SK-N-SH (cell line): Measurements from ENCODE around the gene FBN2. TPM values are rescaled to one million over a fixed set of nuclear protein-coding genes. Genes with fewer than 3 reads are reported as not detected.

Experiments used
- CTCF ChIA-PET: fragments of 300-600, 350-600 bp; formaldehyde crosslinking; extraction: SDS; loops from one replicate; lab custom pipeline; 2021; lab: Yijun Ruan, JAX
- POLR2A ChIA-PET: fragments of 350-600 bp; sonication (Branson Sonifier 250); formaldehyde crosslinking; extraction: SDS; loops from one replicate; lab custom pipeline; 2020; ENCODE audit warnings: antibody characterized with exemption, inconsistent platforms; lab: Yijun Ruan, JAX
- DNase-seq: peaks from one replicate; pipeline ENCODE4 v3.0.0; 2012
- H2AFZ ChIP-seq: fragments of 200-600 bp; sonication (generic); 2 replicates; pipeline ENCODE4 v1.8.1; 2016; ENCODE audit warnings: antibody characterized with exemption, mild to moderate bottlenecking, low read depth
- H3F3A ChIP-seq: fragments of 200-600 bp; sonication (generic); replicated peaks from 2 replicates; pipeline ENCODE3; 2016; ENCODE audit warnings: antibody characterized with exemption, mild to moderate bottlenecking; ENCODE audit not compliant: insufficient read depth
- H3K27ac ChIP-seq, 2 experiments: fragments of 200-500 bp in 1 of 2; fragments of 200-600 bp in 1 of 2; sonication (Bioruptor generic) in 1 of 2; sonication (generic), shearing (Covaris generic) in 1 of 2; 2 replicates each; pipeline versions ENCODE4 v1.5.1 to v1.6.1; 2014 to 2016; ENCODE audit warnings: low read depth in 2 of 2, inconsistent platforms in 1 of 2, low read length in 1 of 2, mild to moderate bottlenecking in 1 of 2, mixed read lengths in 1 of 2
- H3K27me3 ChIP-seq: fragments of 200-600 bp; sonication (generic), shearing (Covaris generic); 2 replicates; pipeline ENCODE4 v1.6.1; 2016; ENCODE audit warnings: mixed run types; ENCODE audit not compliant: insufficient read depth
- H3K36me3 ChIP-seq, 2 experiments: fragments of 200-500 bp in 1 of 2; fragments of 200-600 bp in 1 of 2; sonication (Bioruptor generic) in 1 of 2; sonication (generic) in 1 of 2; replicated peaks in 1 of 2; 2 replicates each; pipeline versions ENCODE3 to v1.5.1; 2014 to 2016; ENCODE audit warnings: low read length in 1 of 2, mild to moderate bottlenecking in 1 of 2; ENCODE audit not compliant: insufficient read depth in 2 of 2, control insufficient read depth in 1 of 2
- H3K4me1 ChIP-seq, 2 experiments: fragments of 200-500 bp in 1 of 2; fragments of 200-600 bp in 1 of 2; sonication (Bioruptor generic) in 1 of 2; sonication (generic), shearing (Covaris generic) in 1 of 2; 2 replicates each; pipeline versions ENCODE4 v1.5.1 to v1.6.1; 2014 to 2016; ENCODE audit warnings: low read depth in 1 of 2, low read length in 1 of 2, mixed run types in 1 of 2; ENCODE audit not compliant: insufficient read depth in 2 of 2, control insufficient read depth in 1 of 2
- H3K4me2 ChIP-seq: fragments of 200-600 bp; sonication (generic), shearing (Covaris generic); 2 replicates; pipeline ENCODE4 v1.6.1; 2017; ENCODE audit warnings: mixed run types
- H3K4me3 ChIP-seq, 2 experiments: fragments of 200-500 bp in 1 of 2; fragments of 200-600 bp in 1 of 2; sonication (Bioruptor generic) in 1 of 2; sonication (generic), shearing (Covaris generic) in 1 of 2; 2 replicates each; pipeline versions ENCODE4 v1.5.1 to v1.8.1; 2014 to 2016; ENCODE audit warnings: low read depth in 2 of 2, inconsistent platforms in 1 of 2, low read length in 1 of 2, mild to moderate bottlenecking in 1 of 2, mixed read lengths in 1 of 2, moderate library complexity in 1 of 2
- H3K79me2 ChIP-seq: fragments of 200-600 bp; sonication (generic); 2 replicates; pipeline ENCODE4 v1.8.1; 2017; ENCODE audit warnings: mild to moderate bottlenecking; ENCODE audit not compliant: insufficient read depth
- H3K9ac ChIP-seq: fragments of 200-600 bp; sonication (generic); 2 replicates; pipeline ENCODE4 v1.6.1; 2017; ENCODE audit warnings: mixed run types
- H3K9me2 ChIP-seq: fragments of 200-600 bp; sonication (generic); 2 replicates; pipeline ENCODE4 v1.6.1; 2017; ENCODE audit warnings: mixed run types
- H3K9me3 ChIP-seq: fragments of 200-600 bp; sonication (generic); 2 replicates; pipeline ENCODE4 v1.6.1; 2017; ENCODE audit warnings: mixed run types, mild to moderate bottlenecking, moderate library complexity
- H4K20me1 ChIP-seq: fragments of 200-600 bp; sonication (generic); 2 replicates; pipeline ENCODE4 v1.6.1; 2017; ENCODE audit warnings: mild to moderate bottlenecking, mixed run types; ENCODE audit not compliant: insufficient read depth
- ELF1 ChIP-seq: IDR thresholded peaks from 2 replicates; pipeline ENCODE4 v1.4.0; 2012
- EZH2phosphoT487 ChIP-seq: fragments of 200-600 bp; sonication (generic); IDR thresholded peaks from 2 replicates; pipeline ENCODE4 v1.6.1; 2017; ENCODE audit warnings: low read depth, mixed run types, mild to moderate bottlenecking, antibody characterized with exemption, moderate library complexity, borderline replicate concordance
- FOSL2 ChIP-seq: IDR thresholded peaks from 2 replicates; pipeline ENCODE4 v1.4.0; 2012; ENCODE audit warnings: low read depth, mild to moderate bottlenecking, moderate library complexity, borderline replicate concordance
- FOXM1 ChIP-seq: IDR thresholded peaks from 2 replicates; pipeline ENCODE4 v1.4.0; 2012; ENCODE audit warnings: low read depth, mild to moderate bottlenecking
- GABPA ChIP-seq: IDR thresholded peaks from 2 replicates; pipeline ENCODE4 v1.4.0; 2012; ENCODE audit warnings: low read depth, mild to moderate bottlenecking
- GATA2 ChIP-seq: sonication (generic); formaldehyde crosslinking; IDR thresholded peaks from 2 replicates; pipeline ENCODE4 v1.5.0; 2020; ENCODE audit warnings: mild to moderate bottlenecking, missing genetic modification reagents
- IRF3 ChIP-seq: fragments of 150-350 bp; IDR thresholded peaks from 2 replicates; pipeline ENCODE4 v1.6.1; 2016; ENCODE audit warnings: mild to moderate bottlenecking, low read depth, low read length
- JUND ChIP-seq: IDR thresholded peaks from 2 replicates; pipeline ENCODE4 v1.4.0; 2012
- MXI1 ChIP-seq: IDR thresholded peaks from 2 replicates; pipeline ENCODE4 v1.6.1; 2012; ENCODE audit warnings: mild to moderate bottlenecking, low read depth, low read length, improper control_type of control experiment
- RAD21 ChIP-seq: IDR thresholded peaks from 2 replicates; pipeline ENCODE4 v1.6.1; 2012; ENCODE audit warnings: mild to moderate bottlenecking, low read length
- RCOR1 ChIP-seq: fragments of 150-350 bp; IDR thresholded peaks from 2 replicates; pipeline ENCODE4 v1.6.1; 2017; ENCODE audit warnings: antibody characterized with exemption, low read length
- RXRA ChIP-seq: IDR thresholded peaks from 2 replicates; pipeline ENCODE4 v1.4.0; 2012; ENCODE audit warnings: low read depth, mild to moderate bottlenecking, borderline replicate concordance
- SIN3A ChIP-seq: IDR thresholded peaks from 2 replicates; pipeline ENCODE4 v1.6.1; 2012; ENCODE audit warnings: low read depth, mild to moderate bottlenecking, low read length, moderate library complexity, borderline replicate concordance
- TAF1 ChIP-seq: IDR thresholded peaks from 2 replicates; pipeline ENCODE4 v1.6.1; 2012; ENCODE audit warnings: low read depth, mild to moderate bottlenecking, low read length, moderate library complexity, borderline replicate concordance
- TEAD4 ChIP-seq: IDR thresholded peaks from 2 replicates; pipeline ENCODE4 v1.4.0; 2012; ENCODE audit warnings: mild to moderate bottlenecking, borderline replicate concordance; ENCODE audit not compliant: insufficient read depth
- USF2 ChIP-seq: fragments of 150-350 bp; IDR thresholded peaks from 2 replicates; pipeline ENCODE4 v1.6.1; 2017; ENCODE audit warnings: antibody characterized with exemption, low read length, low read depth, borderline replicate concordance
- YY1 ChIP-seq: IDR thresholded peaks from 2 replicates; pipeline ENCODE4 v1.4.0; 2012; ENCODE audit warnings: low read depth, mild to moderate bottlenecking
- ZBTB33 ChIP-seq: IDR thresholded peaks from 2 replicates; pipeline ENCODE4 v1.4.0; 2012; ENCODE audit warnings: low read depth, borderline replicate concordance
- WGBS: methylation state at CpG from one replicate; pipeline ENCODE4 v1.1.6; 2017; ENCODE audit warnings: low lambda C conversion rate; 5-methylcytosine and 5-hydroxymethylcytosine counted together
- polyA plus RNA-seq, 3 experiments: library from polyadenylated mRNA; depleted of rRNA; stranded (reverse); fragments of >200 nt; gene quantifications; 2 replicates each; pipeline ENCODE4 v1.2.3, GENCODE V29; 2012
- TF ChIP-seq, protein P1 (sequence below): IDR thresholded peaks from 2 replicates; pipeline ENCODE4 v1.4.0; 2012; ENCODE audit warnings: low read depth, borderline replicate concordance
- TF ChIP-seq, protein P2 (sequence below): fragments of 200-600 bp; sonication (generic); IDR thresholded peaks from 2 replicates; pipeline ENCODE4 v1.6.1; 2017; ENCODE audit warnings: antibody characterized with exemption, mild to moderate bottlenecking, moderate library complexity

FBN2 gene
- polyA plus RNA-seq, 1 of the 3 experiments (the other 2 are of a cell fraction), result 2.2 TPM

DNA sequence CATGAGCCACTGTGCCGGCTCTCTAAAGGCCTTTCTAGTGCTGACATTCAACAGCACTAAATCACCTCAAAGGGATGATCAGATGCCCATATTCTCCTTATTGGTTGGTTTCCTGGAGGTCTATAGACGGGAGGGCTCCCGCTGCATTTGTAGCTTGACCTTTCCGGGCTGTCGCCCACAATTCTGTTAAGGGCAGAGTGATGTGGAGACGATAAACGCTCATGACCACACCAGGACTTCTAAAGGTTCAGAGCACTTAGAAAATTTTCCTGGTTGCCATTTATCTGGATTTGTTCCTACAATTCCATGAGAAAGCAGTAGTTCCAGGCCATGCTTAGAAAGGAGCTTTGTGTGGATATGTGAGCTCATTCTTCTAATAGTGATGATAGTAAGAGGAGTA, 284.2 kb downstream of the FBN2 start:
- Histone ChIP-seq H3K9me2 (no peaks in the 10 kb centered on the region), H3F3A (no peaks in the 10 kb centered on the region), H3K4me2 (no peak overlapping the region), H3K9ac (no peak overlapping the region), H3K27me3 (no peaks in the 10 kb centered on the region; the same call in 1 of the 2 replicates), H3K4me3 (no peak overlapping the region), H3K79me2 (no peaks in the 10 kb centered on the region), H3K27ac (no peak overlapping the region), H3K36me3 (no peaks in the 10 kb centered on the region), H3K9me3 (no peaks in the 10 kb centered on the region), H3K4me1 (no peaks in the 10 kb centered on the region), H2AFZ (no peak overlapping the region), H4K20me1 (no peaks in the 10 kb centered on the region)
- ChIA-PET POLR2A (no interaction called here), CTCF (no interaction called here)
- WGBS, result 28% methylated on average over 7 of the region's 7 CpGs
- DNase-seq, result no peak
- no peak for TF ChIP-seq IRF3
- no peak for TF ChIP-seq MXI1
- TF ChIP-seq USF2, result no peak
- TF ChIP-seq YY1, result no peak
- TF ChIP-seq TAF1, result no peak
- no peak for TF ChIP-seq ZBTB33
- TF ChIP-seq RXRA, result no peak
- no peak for TF ChIP-seq GATA2 (CRISPR knock-in tag)
- no peak for TF ChIP-seq RAD21
- TF ChIP-seq, protein P1, sequence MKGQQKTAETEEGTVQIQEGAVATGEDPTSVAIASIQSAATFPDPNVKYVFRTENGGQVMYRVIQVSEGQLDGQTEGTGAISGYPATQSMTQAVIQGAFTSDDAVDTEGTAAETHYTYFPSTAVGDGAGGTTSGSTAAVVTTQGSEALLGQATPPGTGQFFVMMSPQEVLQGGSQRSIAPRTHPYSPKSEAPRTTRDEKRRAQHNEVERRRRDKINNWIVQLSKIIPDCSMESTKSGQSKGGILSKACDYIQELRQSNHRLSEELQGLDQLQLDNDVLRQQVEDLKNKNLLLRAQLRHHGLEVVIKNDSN, result no peak
- TF ChIP-seq TEAD4, result no peak

GRCh38 chr5:128253161-128253560, 284.9 kb downstream of the FBN2 start:
- no peak for TF ChIP-seq RXRA
- TF ChIP-seq, protein P1, result no peak
- no peak for TF ChIP-seq FOSL2
- TF ChIP-seq, protein P2, sequence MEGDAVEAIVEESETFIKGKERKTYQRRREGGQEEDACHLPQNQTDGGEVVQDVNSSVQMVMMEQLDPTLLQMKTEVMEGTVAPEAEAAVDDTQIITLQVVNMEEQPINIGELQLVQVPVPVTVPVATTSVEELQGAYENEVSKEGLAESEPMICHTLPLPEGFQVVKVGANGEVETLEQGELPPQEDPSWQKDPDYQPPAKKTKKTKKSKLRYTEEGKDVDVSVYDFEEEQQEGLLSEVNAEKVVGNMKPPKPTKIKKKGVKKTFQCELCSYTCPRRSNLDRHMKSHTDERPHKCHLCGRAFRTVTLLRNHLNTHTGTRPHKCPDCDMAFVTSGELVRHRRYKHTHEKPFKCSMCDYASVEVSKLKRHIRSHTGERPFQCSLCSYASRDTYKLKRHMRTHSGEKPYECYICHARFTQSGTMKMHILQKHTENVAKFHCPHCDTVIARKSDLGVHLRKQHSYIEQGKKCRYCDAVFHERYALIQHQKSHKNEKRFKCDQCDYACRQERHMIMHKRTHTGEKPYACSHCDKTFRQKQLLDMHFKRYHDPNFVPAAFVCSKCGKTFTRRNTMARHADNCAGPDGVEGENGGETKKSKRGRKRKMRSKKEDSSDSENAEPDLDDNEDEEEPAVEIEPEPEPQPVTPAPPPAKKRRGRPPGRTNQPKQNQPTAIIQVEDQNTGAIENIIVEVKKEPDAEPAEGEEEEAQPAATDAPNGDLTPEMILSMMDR, result no peak
- TF ChIP-seq GABPA, result no peak
- no peak for TF ChIP-seq SIN3A
- TF ChIP-seq YY1, result no peak
- TF ChIP-seq EZH2phosphoT487, result no peak
- TF ChIP-seq FOXM1, result no peak
- TF ChIP-seq RCOR1, result no peak
- no peak for TF ChIP-seq ELF1
- no peak for TF ChIP-seq JUND
- H2AFZ ChIP-seq, result no peak overlapping the region
- H4K20me1 ChIP-seq, result no peaks in the 10 kb centered on the region
- no peaks in the 10 kb centered on the region for H3K4me1 ChIP-seq
- no peak for DNase-seq
- no peaks in the 10 kb centered on the region; the same call in 1 of the 2 replicates for H3K27me3 ChIP-seq
- H3K9me2 ChIP-seq, result no peaks in the 10 kb centered on the region
- no peaks in the 10 kb centered on the region for H3K36me3 ChIP-seq
- no peaks in the 10 kb centered on the region for H3K9me3 ChIP-seq
- POLR2A ChIA-PET, result no interaction called here
- WGBS, result 15% methylated on average over 5 of the region's 5 CpGs
- peak overlapping the region in 1 of 2 experiments; percentile 47; a peak in 1 of 4 replicates for H3K27ac ChIP-seq
- H3K9ac ChIP-seq, result no peak overlapping the region
- no peaks in the 10 kb centered on the region for H3F3A ChIP-seq
- no peaks in the 10 kb centered on the region for H3K79me2 ChIP-seq
- no peak overlapping the region for H3K4me2 ChIP-seq
- H3K4me3 ChIP-seq, result no peak overlapping the region
- CTCF ChIA-PET, result no interaction called here
